CD14-positive monocyte (primary cell): ENCODE data around the gene RRBP1. TPM values are rescaled to one million over a fixed set of nuclear protein-coding genes. Genes with fewer than 3 reads are reported as not detected.

Experiments used
- DNase-seq, 3 donors: peaks; one replicate each; pipeline ENCODE4 v3.0.0-alpha.2; 2011 to 2022
- H2AFZ ChIP-seq: 2 replicates; pipeline ENCODE4 v1.6.0; 2012; ENCODE audit warnings: mild to moderate bottlenecking, low read depth, low read length, inconsistent platforms; ENCODE audit not compliant: insufficient read depth, poor library complexity, severe bottlenecking
- H3K27ac ChIP-seq, 2 donors: 1 replicate in 1 of 2; 2 replicates in 1 of 2; pipeline ENCODE4 v1.5.1; 2012 to 2013; ENCODE audit warnings: low read length in 2 of 2, control low read depth in 1 of 2, inconsistent platforms in 1 of 2, low read depth in 1 of 2, mild to moderate bottlenecking in 1 of 2
- H3K27me3 ChIP-seq, 2 donors: one replicate each; pipeline versions ENCODE4 v1.6.0 to v1.6.1; 2011 to 2013; ENCODE audit warnings: low read length in 2 of 2; ENCODE audit not compliant: control insufficient read depth in 2 of 2, insufficient read depth in 2 of 2
- H3K36me3 ChIP-seq, 2 donors: replicated peaks in 1 of 2; 1 replicate in 1 of 2; 2 replicates in 1 of 2; pipeline versions ENCODE4 v1.5.1 to v1.6.1; 2012 to 2013; ENCODE audit warnings: low read length in 2 of 2, control low read depth in 1 of 2, inconsistent platforms in 1 of 2, mild to moderate bottlenecking in 1 of 2; ENCODE audit not compliant: insufficient read depth in 2 of 2, control insufficient read depth in 1 of 2
- H3K4me1 ChIP-seq, 2 donors: 1 replicate in 1 of 2; 2 replicates in 1 of 2; pipeline versions ENCODE4 v1.5.1 to v1.6.1; 2012 to 2013; ENCODE audit warnings: low read length in 2 of 2, control low read depth in 1 of 2, inconsistent platforms in 1 of 2, mild to moderate bottlenecking in 1 of 2, moderate library complexity in 1 of 2; ENCODE audit not compliant: insufficient read depth in 2 of 2, control insufficient read depth in 1 of 2
- H3K4me2 ChIP-seq: replicated peaks from 2 replicates; pipeline ENCODE3; 2012; ENCODE audit warnings: low read length, moderate library complexity, mild to moderate bottlenecking; ENCODE audit not compliant: poor library complexity, severe bottlenecking; ENCODE audit errors: extremely low read depth
- H3K4me3 ChIP-seq, 3 experiments: fragments of 200-600 bp in 1 of 3; sonication (generic) in 1 of 3; replicated peaks in 1 of 3; 1 replicate in 2 of 3; 2 replicates in 1 of 3; pipeline ENCODE4 v1.5.1; 2011 to 2013; ENCODE audit warnings: low read length in 3 of 3, mild to moderate bottlenecking in 3 of 3, control low read depth in 2 of 3, low read depth in 2 of 3, inconsistent platforms in 1 of 3, moderate library complexity in 1 of 3
- H3K79me2 ChIP-seq: 2 replicates; pipeline ENCODE4 v1.6.0; 2012; ENCODE audit warnings: mild to moderate bottlenecking, control low read depth, inconsistent platforms, low read length, moderate library complexity; ENCODE audit not compliant: insufficient read depth
- H3K9ac ChIP-seq: 2 replicates; pipeline ENCODE4 v1.6.0; 2017; ENCODE audit warnings: low read length, mild to moderate bottlenecking; ENCODE audit not compliant: insufficient read depth, poor library complexity, severe bottlenecking
- H3K9me3 ChIP-seq, 2 donors: replicated peaks in 1 of 2; 1 replicate in 1 of 2; 2 replicates in 1 of 2; pipeline versions ENCODE4 v1.5.1 to v1.6.1; 2012 to 2013; ENCODE audit warnings: low read length in 2 of 2, control low read depth in 1 of 2; ENCODE audit not compliant: control insufficient read depth in 1 of 2, insufficient read depth in 1 of 2
- H4K20me1 ChIP-seq: 2 replicates; pipeline ENCODE4 v1.6.0; 2012; ENCODE audit warnings: mild to moderate bottlenecking, low read length, control low read depth, moderate library complexity; ENCODE audit not compliant: insufficient read depth
- H3K27ac Mint-ChIP-seq, 7 donors: one replicate each; pipeline ENCODE4 v1.8.0; 2020; ENCODE audit warnings: mild to moderate bottlenecking in 7 of 7, mixed read lengths in 7 of 7, moderate library complexity in 6 of 7, inconsistent platforms in 2 of 7
- H3K27me3 Mint-ChIP-seq, 3 donors: one replicate each; pipeline ENCODE4 v1.8.0; 2021 to 2022; ENCODE audit warnings: low read depth in 3 of 3, mild to moderate bottlenecking in 3 of 3, mixed read lengths in 3 of 3, moderate library complexity in 3 of 3, inconsistent platforms in 1 of 3
- H3K36me3 Mint-ChIP-seq, 2 donors: one replicate each; pipeline ENCODE4 v1.8.0; 2020; ENCODE audit warnings: mixed read lengths in 2 of 2, inconsistent platforms in 1 of 2, mild to moderate bottlenecking in 1 of 2
- H3K4me1 Mint-ChIP-seq: one replicate; pipeline ENCODE4 v1.8.0; 2020; ENCODE audit warnings: mild to moderate bottlenecking, mixed read lengths
- H3K4me3 Mint-ChIP-seq, 2 donors: one replicate each; pipeline ENCODE4 v1.8.0; 2020; ENCODE audit warnings: mild to moderate bottlenecking in 2 of 2, mixed read lengths in 2 of 2, moderate library complexity in 1 of 2
- H3K9me3 Mint-ChIP-seq, 7 donors: one replicate each; pipeline ENCODE4 v1.8.0; 2020 to 2022; ENCODE audit warnings: mixed read lengths in 7 of 7, mild to moderate bottlenecking in 6 of 7, moderate library complexity in 6 of 7, inconsistent platforms in 2 of 7
- CTCF ChIP-seq: fragments of 200-600 bp; IDR thresholded peaks from one replicate; pipeline ENCODE4 v1.8.0; 2022; ENCODE audit warnings: antibody characterized with exemption, mild to moderate bottlenecking
- WGBS: methylation state at CpG from one replicate; pipeline ENCODE4 v1.1.5; 2013; ENCODE audit warnings: missing lambda C conversion rate; ENCODE audit not compliant: insufficient coverage; 5-methylcytosine and 5-hydroxymethylcytosine counted together
- intact Hi-C, 2 donors: fragments of 100-400 bp; cut with micrococcal nuclease; formaldehyde crosslinking; loops; one replicate each; pipeline versions ENCODE4 v1.15.0 to v1.15.1; 2023
- polyA plus RNA-seq, 3 donors: library from polyadenylated mRNA; depleted of rRNA in 1 of 3; unstranded in 2 of 3; stranded (reverse) in 1 of 3; fragments of 300-500 nt in 2 of 3; fragments of >200 nt in 1 of 3; fragmentation: Illumina TruSeq in 2 of 3; gene quantifications; 1 replicate in 2 of 3; 2 replicates in 1 of 3; pipeline ENCODE4 v1.2.3, GENCODE V29; 2012 to 2021

Gene RRBP1
- polyA plus RNA-seq, 3 donors, result 4.7 to 22.2 (median 7.5) TPM

GRCh38 chr20:17684077-17684888 is 2.2 kb upstream of the RRBP1 start:
- Histone ChIP-seq H3K9me3 (no peaks in the 10 kb centered on the region), H3K4me2 (no peak overlapping the region), H3K36me3 (peaks cover under 1 to 2% of the 10 kb centered on the region in 2 donors), H3K4me3 (no peak overlapping the region), H2AFZ (no peak overlapping the region), H3K4me1 (peaks cover 19 to 22% of the 10 kb centered on the region in 2 donors), H3K27ac (no peak overlapping the region), H3K27me3 (no peaks in the 10 kb centered on the region), H4K20me1 (peaks cover 9% of the 10 kb centered on the region), H3K9ac (no peak overlapping the region), H3K79me2 (peaks cover 17% of the 10 kb centered on the region)
- Mint-ChIP-seq H3K27me3 (peaks cover 7 to 15% (median 9%) of the 10 kb centered on the region in 3 donors), H3K9me3 (peaks cover 0 to 10% (median 2%) of the 10 kb centered on the region in 7 donors), H3K27ac (no peak overlapping the region), H3K4me3 (no peak overlapping the region), H3K36me3 (peaks cover 4 to 5% of the 10 kb centered on the region in 2 donors), H3K4me1 (peaks cover 27% of the 10 kb centered on the region)
- TF ChIP-seq CTCF, result no peak
- intact Hi-C loops, result loop anchor here (5.0 to 10.0 kb wide), 3 partner anchors 119 to 283 kb away; partner anchors contain the start of genes MGME1 (in 2 of the 2) and SNX5 (in 2 of the 2)
- 100% methylated on average over 3 of the region's 13 CpGs for whole genome bisulfite sequencing
- DNase-seq, result no peak

GRCh38 chr20:17683218-17684076 is 1.4 kb upstream of the RRBP1 start:
- H3K36me3 Mint-ChIP-seq, result peaks cover 9 to 11% of the 10 kb centered on the region in 2 donors
- Histone ChIP-seq H2AFZ (peak overlapping the region; percentile 75), H3K4me2 (peak overlapping the region; percentile 92), H3K4me3 (peak overlapping the region; percentile 71 to 90 (median 80)), H3K27me3 (no peaks in the 10 kb centered on the region), H3K79me2 (peaks cover 25% of the 10 kb centered on the region), H3K9me3 (no peaks in the 10 kb centered on the region), H3K4me1 (peaks cover 19 to 22% of the 10 kb centered on the region in 2 donors), H3K27ac (peak overlapping the region in 1 of 2 donors; percentile 88), H3K9ac (peak overlapping the region; percentile 87), H4K20me1 (peaks cover 12% of the 10 kb centered on the region), H3K36me3 (peaks cover 9 to 10% of the 10 kb centered on the region in 2 donors)
- H3K27me3 Mint-ChIP-seq, result peaks cover 7 to 14% (median 9%) of the 10 kb centered on the region in 3 donors
- peaks cover 27% of the 10 kb centered on the region for H3K4me1 Mint-ChIP-seq
- 83% methylated on average over 4 of the region's 10 CpGs for WGBS
- intact Hi-C loops, result loop anchor here (5.0 to 10.0 kb wide), 3 partner anchors 119 to 284 kb away; partner anchors contain the start of genes MGME1 (in 2 of the 2) and SNX5 (in 2 of the 2)
- TF ChIP-seq CTCF, result no peak
- peaks cover 0 to 10% (median 2%) of the 10 kb centered on the region in 7 donors for H3K9me3 Mint-ChIP-seq
- DNase-seq, result no peak
- H3K27ac Mint-ChIP-seq, result no peak overlapping the region
- peak overlapping the region; percentile 87 to 97 for H3K4me3 Mint-ChIP-seq
